ENCODE measurements around the gene HMGN4. TPM values are rescaled to one million over a fixed set of nuclear protein-coding genes. Genes with fewer than 3 reads are reported as not detected.
"Not testable (repeated sequence)": the region's sequence is repeated elsewhere in the genome, so short reads cannot be mapped to it uniquely, and the experiment has no call there.

The HMGN4 gene
- polyA plus RNA-seq, 3 donors: 87.1 to 92.7 (median 90.6) TPM

- no peak for DNase-seq (ENCODE audit: extremely low read depth in 1 of 11, low read depth in 9 of 11, low spot score in 4 of 11)
Measured at GRCh38 chr6:26538572-26538902, 371 bp downstream of the HMGN4 start.

GRCh38 chr6:26539071-26539615, 977 bp downstream of the HMGN4 start:
- DNase-seq (ENCODE audit: extremely low read depth in 1 of 11, low read depth in 9 of 11, low spot score in 4 of 11): no peak

DNA sequence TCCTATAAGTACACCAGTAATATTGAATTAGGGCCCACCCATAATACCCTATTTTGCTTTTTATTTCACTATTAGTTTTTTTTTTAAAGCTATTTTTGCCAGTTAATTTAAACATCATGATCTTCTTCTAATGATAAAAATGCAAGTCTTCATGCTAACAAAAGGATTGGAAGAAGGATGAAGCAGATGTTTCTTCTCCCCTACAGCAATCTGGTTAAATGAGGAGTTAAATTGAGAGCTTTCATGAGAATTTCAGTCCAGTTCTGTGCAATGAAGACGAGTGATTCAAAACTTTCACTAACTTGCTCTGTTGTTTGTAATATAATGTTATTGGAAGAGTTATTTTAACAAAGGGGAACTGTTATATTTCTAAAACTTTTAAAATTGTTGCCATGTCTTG, 3.4 kb downstream of the HMGN4 start:
- no peak for DNase-seq (ENCODE audit: extremely low read depth in 1 of 11, low read depth in 9 of 11, low spot score in 4 of 11)

- DNase-seq (ENCODE audit: extremely low read depth in 1 of 11, low read depth in 9 of 11, low spot score in 4 of 11): no peak
Measured at GRCh38 chr6:26543953-26544352, 5.8 kb downstream of the HMGN4 start.

- DNase-seq (ENCODE audit: extremely low read depth in 1 of 11, low read depth in 9 of 11, low spot score in 4 of 11): no peak
Measured at GRCh38 chr6:26544473-26544872, 6.3 kb downstream of the HMGN4 start.

GRCh38 chr6:26545627-26546026, 7.5 kb downstream of the HMGN4 start:
- DNase-seq (ENCODE audit: extremely low read depth in 1 of 11, low read depth in 9 of 11, low spot score in 4 of 11): no peak

DNA sequence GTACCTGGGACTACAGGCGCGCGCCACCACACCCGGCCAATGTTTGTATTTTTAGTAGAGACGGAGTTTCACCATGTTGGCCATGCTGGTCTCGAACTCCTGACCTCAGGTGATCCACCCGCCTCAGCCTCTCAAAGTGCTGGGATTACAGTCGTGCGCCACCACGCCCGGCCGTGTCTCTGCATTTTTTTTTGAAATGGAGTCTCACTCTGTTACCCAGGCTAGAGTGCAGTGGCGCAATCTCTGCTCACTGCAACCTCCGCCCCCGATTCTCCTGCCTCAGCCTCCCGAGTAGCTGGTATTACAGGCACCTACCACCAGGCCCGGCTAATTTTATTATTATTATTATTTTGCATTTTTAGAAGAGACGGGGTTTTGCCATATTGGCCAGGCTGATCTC, 9.2 kb downstream of the HMGN4 start:
- DNase-seq (ENCODE audit: extremely low read depth in 1 of 11, low read depth in 9 of 11, low spot score in 4 of 11): not testable (repeated sequence)

DNA sequence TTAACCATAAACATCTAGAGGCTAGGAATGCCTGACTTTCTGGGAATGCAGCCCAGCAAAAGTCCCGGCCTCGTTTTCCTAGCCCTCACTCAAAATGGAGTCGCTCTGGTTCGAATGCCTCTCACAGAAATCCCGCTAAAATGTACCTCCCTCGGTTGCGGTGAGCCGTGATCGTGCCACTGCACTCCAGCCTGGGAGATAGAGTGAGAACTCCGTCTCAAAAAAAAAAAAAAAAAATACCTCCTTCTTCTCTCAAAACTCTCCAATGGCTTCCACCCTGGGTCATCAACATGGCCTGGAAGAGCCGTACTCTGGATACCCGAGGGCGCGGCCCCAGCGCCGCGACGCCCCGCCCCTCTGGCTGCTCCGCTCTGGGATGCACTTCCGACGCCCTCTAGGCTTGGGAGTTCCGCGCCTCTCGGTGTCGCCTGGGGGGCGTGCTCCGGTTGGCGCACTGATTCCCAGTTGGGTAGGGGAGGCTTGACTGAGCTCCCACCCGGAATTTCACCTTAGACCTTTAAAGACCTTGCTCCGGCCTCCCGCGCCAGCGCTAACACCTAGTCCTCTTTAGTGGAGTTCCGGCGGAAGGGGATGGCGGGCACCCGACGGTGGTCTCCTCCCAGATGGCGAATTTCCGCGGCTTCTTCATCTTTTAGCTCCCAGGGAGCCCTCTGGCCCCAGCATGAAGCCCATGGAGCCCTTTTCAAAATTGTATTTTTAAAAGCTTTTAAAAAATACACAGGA, 12.3 kb downstream of the HMGN4 start:
- peak in 2 of 11 donors; percentile 61 to 64 for DNase-seq (ENCODE audit: extremely low read depth in 1 of 11, low read depth in 9 of 11, low spot score in 4 of 11)

DNA sequence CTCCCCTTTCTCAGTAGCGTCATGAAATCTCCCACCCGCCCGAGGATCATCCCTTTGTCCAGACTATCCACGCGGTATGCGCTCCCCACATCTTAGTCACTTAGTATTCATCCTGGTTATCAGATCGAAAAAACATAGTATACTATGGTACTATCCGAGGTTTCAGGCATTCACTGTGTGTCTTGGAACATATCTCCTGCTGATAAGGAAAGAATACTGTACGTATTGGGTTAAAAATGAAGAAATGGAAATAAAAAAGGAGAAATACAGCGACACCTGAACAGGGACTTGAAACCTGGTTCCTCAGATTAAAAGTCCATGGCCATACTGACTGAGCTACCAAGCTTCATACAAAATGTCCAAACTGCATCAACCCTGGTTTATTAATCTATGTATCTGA, 14.0 kb downstream of the HMGN4 start:
- DNase-seq (ENCODE audit: extremely low read depth in 1 of 11, low read depth in 9 of 11, low spot score in 4 of 11): no peak

DNA sequence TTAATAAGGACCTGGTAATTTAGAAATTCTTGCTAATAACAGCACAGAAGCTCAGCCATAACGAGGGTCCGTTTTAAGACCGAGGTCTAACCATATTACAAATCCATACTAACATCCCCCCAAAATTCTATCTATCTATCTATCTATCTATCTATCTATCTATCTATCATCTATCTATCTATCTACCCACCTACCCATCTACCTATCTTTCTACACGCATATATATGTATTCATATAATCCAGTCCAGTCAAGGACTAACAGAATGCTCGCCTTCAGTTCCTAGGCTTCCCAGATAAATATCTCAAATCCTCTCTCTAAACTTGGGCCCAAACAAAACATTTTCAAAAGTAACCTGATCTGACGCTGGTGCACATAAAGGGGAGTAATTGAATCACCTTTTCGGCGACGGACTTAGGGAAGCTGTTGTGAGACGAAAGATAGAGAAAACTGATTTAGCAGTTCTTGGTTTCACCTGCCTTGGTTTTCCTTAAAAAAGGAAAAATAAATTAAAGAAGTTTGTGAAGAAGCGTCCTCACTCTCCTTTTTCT, 14.5 kb downstream of the HMGN4 start:
- DNase-seq (ENCODE audit: extremely low read depth in 1 of 11, low read depth in 9 of 11, low spot score in 4 of 11): no peak

DNA sequence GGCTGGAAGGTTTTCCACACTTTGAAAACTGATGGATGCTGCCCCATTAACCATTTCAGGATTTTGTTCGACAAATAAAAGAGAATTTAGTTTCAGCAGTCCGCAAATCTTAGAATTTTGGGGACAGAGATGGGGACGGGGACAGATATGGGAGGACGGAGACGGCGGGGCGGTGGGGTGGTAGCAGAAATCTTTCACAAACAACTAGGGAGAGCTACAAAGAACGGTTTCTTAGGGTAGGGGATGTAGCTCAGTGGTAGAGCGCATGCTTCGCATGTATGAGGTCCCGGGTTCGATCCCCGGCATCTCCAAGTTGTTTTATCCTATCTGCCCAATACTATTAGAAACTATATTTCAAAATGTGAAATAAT, 15.1 kb downstream of the HMGN4 start:
- DNase-seq (ENCODE audit: extremely low read depth in 1 of 11, low read depth in 9 of 11, low spot score in 4 of 11): peak in 4 of 11 donors; percentile 58 to 77 (median 74)

DNA sequence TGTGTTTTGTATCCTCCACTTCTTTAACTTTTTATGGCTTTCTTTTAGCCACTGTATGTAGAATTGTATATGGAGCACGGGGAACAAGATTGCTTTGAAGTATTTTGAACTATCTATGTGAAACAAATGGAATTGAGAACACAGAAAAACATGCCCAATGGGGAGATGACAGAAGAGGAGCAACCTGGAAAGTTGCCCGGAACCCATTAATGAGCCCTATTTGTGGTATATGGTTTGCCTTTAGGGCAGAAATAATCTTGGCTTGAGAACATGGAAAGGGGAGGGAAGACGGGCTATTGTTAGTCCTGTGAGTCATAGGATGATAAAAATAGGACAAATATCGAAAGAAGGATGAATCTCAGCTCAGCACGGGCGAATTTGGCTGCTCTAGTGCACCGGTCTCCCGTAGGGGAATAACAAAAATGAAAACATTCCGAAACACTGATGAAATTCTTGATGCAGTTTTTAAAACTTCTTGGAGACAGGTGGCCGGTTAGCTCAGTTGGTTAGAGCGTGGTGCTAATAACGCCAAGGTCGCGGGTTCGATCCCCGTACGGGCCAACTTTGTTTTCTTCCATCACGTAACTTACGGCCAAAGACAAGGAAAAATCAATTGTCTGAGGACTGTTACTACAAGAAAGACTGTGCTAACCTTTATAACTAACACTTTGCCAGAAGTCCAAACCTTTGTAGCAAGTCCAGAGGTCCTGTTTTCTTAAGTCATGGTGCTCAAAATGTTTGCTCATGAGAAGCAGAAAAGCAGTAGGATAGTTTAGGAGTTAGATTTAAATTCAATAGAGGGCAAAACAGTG, 15.7 kb downstream of the HMGN4 start:
- peak in 4 of 11 donors; percentile 70 to 77 (median 75) for DNase-seq (ENCODE audit: extremely low read depth in 1 of 11, low read depth in 9 of 11, low spot score in 4 of 11)

DNA sequence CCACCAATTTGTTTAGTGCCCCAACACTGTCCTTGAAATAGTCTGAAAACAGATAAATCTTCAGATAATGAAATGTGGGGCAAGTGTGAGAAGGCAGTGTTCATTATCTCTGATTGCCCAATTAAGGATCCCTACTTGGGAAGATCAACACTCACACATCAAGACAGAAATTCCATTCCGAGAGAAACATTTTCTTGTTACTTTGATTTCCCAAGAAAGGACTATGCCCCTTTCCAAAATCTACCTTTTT, 16.2 kb downstream of the HMGN4 start:
- DNase-seq (ENCODE audit: extremely low read depth in 1 of 11, low read depth in 9 of 11, low spot score in 4 of 11): no peak

- DNase-seq (ENCODE audit: extremely low read depth in 1 of 11, low read depth in 9 of 11, low spot score in 4 of 11): peak in 1 of 11 donors; percentile 27
Measured at GRCh38 chr6:26554697-26555504, 16.7 kb downstream of the HMGN4 start.

- no peak for DNase-seq (ENCODE audit: extremely low read depth in 1 of 11, low read depth in 9 of 11, low spot score in 4 of 11)
Measured at GRCh38 chr6:26555505-26556262, 17.5 kb downstream of the HMGN4 start.

DNA sequence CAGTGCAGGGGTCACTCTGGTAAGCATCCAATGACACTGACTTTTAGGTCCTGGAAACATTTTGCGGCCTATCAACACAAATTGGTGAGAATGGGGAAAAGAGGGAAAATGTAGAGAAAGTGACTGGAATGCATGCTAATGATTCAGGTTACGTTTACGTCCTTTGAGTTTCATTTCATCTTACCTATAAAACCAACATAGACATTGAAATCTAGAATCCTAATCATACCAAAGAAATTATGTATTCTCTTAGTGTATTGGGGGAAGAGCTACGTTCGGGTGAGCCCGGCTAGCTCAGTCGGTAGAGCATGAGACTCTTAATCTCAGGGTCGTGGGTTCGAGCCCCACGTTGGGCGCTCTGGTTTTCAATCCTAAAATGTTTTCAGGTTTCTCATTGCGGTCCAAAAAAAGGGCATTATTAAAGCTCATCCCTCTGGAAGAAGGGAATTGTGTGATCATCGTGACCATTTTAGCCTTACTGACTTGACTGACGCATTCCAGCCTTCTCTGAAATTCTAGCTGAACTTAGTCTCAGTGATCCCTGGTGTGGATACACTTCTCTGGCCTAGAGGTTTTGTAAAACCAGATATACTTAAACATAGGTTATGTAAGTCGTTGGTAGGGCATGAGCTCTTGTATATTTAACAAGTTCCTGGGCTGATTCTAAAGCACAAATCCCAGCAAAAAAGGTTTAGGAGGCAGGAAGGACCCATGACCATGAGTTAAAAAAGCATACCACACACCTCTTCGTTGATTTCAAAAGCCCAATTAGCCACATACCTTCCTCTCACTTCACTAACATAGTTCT, 18.3 kb downstream of the HMGN4 start:
- peak in 1 of 11 donors; percentile 15 for DNase-seq (ENCODE audit: extremely low read depth in 1 of 11, low read depth in 9 of 11, low spot score in 4 of 11)

DNA sequence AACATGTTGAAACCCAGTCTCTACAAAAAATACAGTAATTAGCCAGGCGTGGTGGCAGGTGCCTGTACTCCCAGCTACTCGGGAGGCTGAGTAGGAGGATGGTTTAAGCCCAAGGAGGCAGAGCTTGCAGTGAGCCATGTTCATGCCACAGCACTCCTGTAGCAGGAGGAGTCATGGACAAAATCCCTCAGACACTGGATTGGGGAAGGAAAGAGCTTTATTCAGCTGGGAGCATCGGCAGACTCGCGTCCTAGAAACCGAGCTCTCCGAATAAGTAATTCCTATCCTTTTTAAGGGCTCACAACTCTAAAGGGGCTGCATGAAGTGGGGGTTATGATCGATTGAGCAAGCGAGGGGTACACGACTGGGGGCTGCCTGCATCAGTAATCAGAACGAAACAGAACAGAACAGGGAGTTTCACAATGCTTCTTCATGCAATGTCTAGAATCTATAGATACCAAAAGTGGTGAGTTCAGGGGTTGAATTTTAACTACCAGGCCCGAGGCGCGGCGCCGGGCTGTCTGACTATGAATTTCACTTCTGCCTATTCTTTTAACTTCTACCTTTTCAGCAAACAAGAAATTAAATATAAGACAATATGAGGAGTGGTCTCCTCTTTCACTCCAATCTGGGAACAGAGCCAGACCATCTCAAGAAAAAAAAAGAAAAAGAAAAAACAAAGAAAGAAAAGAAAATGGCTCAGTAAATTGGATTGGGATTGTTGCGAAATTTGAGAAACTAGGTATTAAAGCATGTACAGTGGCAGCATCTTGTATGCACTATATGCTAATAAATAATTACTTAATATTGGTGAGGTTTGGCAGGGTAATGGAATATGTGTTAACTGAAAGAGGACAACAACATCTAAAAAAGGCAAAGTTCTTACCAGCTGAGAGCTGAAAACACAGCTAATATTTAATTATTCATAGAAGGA, 23.6 kb downstream of the HMGN4 start:
- DNase-seq (ENCODE audit: extremely low read depth in 1 of 11, low read depth in 9 of 11, low spot score in 4 of 11): no peak
